GM12891 (cell line): ENCODE data around the gene CDC20B. TPM values are rescaled to one million over a fixed set of nuclear protein-coding genes. Genes with fewer than 3 reads are reported as not detected.

Experiments used
- DNase-seq: peaks from one replicate; pipeline ENCODE4 v3.0.0; 2011; ENCODE audit warnings: low spot score; ENCODE audit not compliant: insufficient read length
- FAIRE-seq: peaks from 2 replicates; lab custom pipeline; 2011; peaks lifted over from hg19 to GRCh38; lab: Jason Lieb, UNC
- PAX5 ChIP-seq: IDR thresholded peaks from 2 replicates; pipeline ENCODE4 v1.6.1; 2011; ENCODE audit warnings: low read length, moderate library complexity, mild to moderate bottlenecking; ENCODE audit not compliant: insufficient read depth, severe bottlenecking
- POLR2A ChIP-seq: IDR thresholded peaks from 2 replicates; pipeline ENCODE4 v1.6.1; 2011; ENCODE audit warnings: low read depth, low read length, control low read depth
- POLR2AphosphoS5 ChIP-seq: IDR thresholded peaks from 2 replicates; pipeline ENCODE4 v1.6.1; 2011; ENCODE audit warnings: low read depth, low read length, control low read depth
- POU2F2 ChIP-seq: IDR thresholded peaks from 2 replicates; pipeline ENCODE4 v1.6.1; 2011; ENCODE audit warnings: low read depth, mild to moderate bottlenecking, control low read depth, low read length, moderate library complexity
- SPI1 ChIP-seq: IDR thresholded peaks from 2 replicates; pipeline ENCODE4 v1.6.1; 2011; ENCODE audit warnings: low read depth, low read length, control low read depth
- TAF1 ChIP-seq: IDR thresholded peaks from 2 replicates; pipeline ENCODE4 v1.6.1; 2011; ENCODE audit warnings: low read depth, low read length, control low read depth
- polyA plus RNA-seq: library from polyadenylated mRNA; unstranded; fragments of >200 nt; gene quantifications from one replicate; pipeline ENCODE4 v1.2.1, GENCODE V29; 2012; ENCODE audit warnings: low read depth, missing spikeins, inconsistent platforms; ENCODE audit not compliant: missing spikeins

CDC20B gene, protein sequence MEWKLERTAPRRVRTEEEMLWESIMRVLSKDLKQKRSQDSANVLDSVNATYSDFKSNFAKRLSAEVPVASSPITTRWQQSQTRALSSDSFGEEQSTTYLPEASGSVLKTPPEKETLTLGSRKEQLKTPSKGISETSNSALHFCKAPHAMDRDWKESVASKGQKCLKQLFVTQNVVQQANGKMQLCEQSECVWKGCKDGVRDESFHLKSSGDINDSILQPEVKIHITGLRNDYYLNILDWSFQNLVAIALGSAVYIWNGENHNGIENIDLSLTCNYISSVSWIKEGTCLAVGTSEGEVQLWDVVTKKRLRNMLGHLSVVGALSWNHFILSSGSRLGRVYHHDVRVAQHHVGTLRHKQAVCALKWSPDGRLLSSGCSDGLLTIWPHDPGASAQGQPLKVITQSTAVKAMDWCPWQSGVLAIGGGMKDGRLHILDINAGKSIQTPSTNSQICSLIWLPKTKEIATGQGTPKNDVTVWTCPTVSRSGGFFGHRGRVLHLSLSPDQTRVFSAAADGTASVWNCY
- polyA plus RNA-seq, result not detected

DNA sequence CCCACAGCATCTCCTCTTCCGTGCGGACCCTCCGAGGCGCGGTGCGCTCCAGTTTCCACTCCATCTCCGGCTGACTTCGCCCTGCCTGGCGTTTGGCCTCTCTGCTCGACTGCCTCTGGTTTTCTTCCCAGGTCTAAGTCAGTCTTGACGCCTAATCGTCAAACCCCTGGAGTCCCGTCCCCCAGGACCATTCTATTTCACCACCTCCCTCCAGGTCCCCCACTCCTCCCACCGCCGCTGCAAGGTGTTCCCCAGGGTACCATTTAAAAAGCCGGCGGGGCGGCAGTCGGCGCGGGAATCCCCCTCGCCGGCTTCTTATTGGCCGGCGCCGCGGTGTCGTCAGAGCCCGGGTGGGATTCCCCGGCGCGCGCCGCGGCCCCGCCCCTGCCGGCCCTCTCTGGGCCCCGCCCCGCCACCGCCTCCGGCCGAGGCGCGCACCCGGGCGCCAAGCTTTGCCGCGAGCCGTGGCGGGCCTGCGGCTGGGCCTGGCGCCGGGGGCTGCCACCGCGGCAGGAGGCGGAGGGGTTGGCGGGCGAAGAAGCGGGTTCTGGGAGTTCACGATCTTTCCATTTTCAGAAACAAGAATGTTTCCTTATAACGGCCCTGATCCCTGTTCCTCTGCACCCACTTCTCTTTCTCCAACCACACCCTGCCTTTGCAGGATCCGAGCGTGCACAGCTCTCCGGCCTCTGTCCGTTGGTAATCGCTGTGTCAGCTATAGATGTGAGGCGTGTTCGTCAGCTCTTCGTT lies at the start of gene CDC20B:
Gene CDC20B (minus strand): TSS at position 241 of the 750 bp plus-strand sequence. CDS start 177 bp downstream, at position 64.
- DNase-seq (peak; percentile 81), FAIRE-seq (no peak)
- no peak for TF ChIP-seq PAX5
- no peak for TF ChIP-seq POLR2A

DNA sequence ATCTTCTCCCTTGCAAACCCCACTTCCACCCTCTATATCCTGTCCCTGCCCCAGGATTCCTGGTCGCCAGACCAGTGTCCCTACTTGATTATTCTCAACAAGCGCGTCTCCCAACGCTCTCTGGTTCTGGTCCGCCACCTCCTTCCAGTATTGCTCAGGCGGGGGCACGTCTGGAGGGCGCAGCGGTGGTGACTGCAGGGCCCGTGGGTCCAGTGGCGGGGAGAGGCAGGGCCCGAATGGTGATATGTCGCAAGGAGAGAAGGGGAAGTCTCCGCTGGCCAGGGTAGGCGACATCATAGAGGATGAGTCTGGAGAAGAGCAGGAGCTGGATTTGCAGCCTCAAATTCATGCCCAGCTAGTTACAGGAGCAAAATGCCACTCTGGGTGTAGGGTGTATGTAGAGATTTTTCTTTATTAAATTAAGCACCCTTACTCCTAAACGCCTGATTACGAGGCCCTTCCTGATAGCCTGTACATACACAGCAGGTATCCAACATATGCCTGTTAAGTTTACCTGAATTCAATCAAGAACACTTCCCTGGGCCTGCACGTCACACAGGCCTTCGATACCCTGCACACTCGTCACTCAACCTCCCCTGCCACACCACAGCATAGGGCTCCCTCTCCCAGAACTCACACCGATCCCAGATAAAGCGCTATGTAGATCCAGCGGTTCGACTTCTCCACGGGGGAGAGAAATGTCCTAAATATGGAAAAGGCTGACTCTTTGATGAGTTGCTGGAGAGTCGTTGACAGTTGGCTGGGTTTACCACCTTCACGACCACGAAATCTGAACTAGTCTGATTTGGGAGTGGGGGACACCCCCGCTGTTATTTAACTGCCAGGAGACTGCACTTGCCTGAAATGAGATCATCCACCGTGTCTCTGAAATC lies 49.4 kb upstream of the CDC20B start:
- TF ChIP-seq POU2F2 (no peak), POLR2A (no peak), SPI1 (no peak), PAX5 (no peak), POLR2AphosphoS5 (no peak), TAF1 (no peak)
- FAIRE-seq, result no peak
- no peak for DNase-seq

DNA sequence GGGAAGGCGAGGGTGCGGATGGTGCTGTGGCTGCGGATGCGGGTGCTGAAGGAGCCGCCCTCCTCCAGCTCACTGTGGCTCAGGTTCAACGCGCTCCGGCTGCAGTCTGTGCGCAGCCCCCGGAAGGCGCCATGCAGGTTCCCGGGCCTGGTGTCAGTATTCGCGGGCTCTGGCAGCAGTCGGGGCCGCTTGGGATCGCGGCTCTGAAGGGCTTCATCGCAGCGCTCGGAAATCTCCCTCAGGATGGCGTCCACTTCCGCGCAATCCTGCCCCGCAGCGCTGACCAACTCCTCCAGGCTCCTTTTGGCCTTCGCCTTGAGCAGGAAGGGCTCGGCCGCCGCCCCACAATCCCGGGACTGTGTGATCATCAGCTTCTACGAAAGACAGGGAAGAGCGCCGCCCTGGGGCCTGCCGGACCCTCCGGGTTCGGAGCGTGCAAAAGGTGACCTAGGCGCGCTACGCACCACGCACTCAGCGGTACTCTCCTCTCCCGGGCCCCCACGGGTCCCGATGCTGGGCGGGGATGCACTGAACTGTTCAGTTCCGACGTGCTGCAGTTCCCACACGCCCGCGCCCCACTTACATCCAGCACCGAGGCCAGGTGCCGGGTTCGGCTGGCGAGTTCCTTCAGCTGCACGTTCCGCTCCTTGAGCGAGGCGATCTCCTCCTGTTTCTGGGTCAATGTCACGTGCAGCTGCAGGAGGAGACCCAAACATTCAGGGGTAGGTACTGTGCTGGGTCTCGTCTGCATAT lies 47.6 kb upstream of the CDC20B start:
- TF ChIP-seq POU2F2, result no peak
- TF ChIP-seq POLR2AphosphoS5, result no peak
- TF ChIP-seq SPI1, result no peak
- no peak for TF ChIP-seq TAF1
- TF ChIP-seq POLR2A, result no peak
- TF ChIP-seq PAX5, result no peak
- DNase-seq (no peak), FAIRE-seq (no peak)

DNA sequence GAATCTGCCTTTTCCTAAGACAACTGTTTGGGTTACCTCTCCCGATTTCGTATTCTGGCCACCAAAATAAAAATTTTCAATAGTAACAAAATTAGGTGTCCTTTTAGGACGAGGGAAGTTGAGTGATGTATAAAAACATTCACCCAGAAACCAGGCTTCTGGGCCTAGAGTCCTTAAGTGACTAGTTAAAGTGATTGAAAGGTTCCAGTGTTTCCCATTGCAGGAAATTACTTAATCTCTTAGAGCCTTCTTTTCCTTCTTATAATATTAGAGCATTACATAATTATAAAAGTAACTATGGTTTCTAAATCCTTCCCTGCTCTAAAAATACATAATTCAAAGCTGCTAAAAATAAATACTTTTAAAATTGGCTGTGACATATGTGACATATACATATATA lies 46.8 kb upstream of the CDC20B start:
- DNase-seq (no peak), FAIRE-seq (no peak)
- TF ChIP-seq TAF1 (no peak), SPI1 (no peak), PAX5 (no peak), POLR2AphosphoS5 (no peak), POU2F2 (no peak), POLR2A (no peak)

DNA sequence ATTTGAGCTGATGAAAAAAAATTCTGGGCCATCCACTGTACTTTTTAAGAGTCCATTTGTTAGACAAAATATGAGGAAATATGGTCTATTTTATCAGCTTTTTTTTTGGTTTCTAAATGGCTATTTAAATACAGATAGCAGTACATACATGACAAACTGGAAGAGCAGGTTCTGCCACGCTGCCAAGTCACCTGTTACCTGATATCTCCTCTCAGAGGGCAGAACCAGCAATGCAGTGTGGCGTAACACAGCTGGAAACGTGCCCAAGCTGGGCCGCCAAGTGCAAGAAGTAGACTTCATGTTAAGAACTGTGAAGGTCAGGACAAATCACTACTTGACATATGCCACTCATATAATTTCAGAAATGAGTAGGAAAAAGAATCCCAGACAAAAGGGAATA lies 46.0 kb upstream of the CDC20B start:
- no peak for TF ChIP-seq PAX5
- TF ChIP-seq TAF1, result no peak
- TF ChIP-seq POLR2AphosphoS5, result no peak
- TF ChIP-seq POLR2A, result no peak
- no peak for TF ChIP-seq POU2F2
- TF ChIP-seq SPI1, result no peak
- no peak for FAIRE-seq
- no peak for DNase-seq

DNA sequence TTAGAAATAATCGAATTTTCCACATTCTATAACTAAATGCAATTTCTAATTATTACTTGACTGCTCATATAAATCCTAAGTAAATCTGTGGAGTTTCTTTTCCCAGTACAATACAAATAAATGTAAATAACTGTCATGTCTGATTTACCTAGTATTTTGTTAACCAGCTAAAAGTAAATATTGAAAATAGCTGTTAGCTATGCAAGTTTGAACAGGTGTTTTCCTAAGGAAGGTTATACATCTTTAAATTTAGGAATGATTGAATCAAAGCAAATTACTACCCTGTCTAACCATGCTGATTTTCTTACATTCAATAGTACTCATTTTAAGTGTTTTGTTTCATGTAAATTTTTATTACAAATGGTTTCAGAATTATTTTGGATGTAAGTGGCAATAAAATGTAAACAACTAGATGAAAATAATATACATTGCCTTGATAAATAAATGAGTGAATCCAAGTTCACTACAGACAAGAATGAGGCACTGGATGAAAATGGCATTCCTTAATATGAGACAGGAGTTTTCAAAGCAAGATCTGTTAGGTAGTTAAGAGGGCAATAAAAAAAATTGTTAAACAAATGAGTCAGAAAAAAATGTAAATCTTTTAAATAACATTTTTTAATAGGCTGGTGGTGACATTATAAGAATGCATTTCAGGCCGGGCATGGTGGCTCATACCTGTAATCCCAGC lies 38.4 kb upstream of the CDC20B start:
- FAIRE-seq, result no peak
- DNase-seq, result no peak
- TF ChIP-seq POLR2AphosphoS5 (no peak), POLR2A (no peak), TAF1 (no peak), PAX5 (no peak), POU2F2 (no peak), SPI1 (no peak)

DNA sequence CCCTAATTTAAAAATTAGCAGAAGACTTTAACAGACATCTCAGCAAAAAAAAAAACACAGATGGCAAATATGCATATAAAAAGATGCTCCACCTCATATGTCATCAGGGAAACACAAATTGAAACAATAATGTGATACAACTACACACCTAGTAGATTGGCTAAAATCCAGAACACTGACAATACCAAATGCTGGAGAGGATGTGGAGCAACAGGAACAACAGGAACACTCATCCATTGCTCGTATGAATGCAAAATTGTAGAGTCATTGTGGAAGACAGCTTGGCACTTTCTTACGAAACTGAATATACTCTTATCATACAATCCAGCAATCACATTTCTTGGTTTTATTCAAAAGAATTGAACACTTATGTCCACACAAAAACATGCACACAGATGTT lies 32.0 kb upstream of the CDC20B start:
- no peak for DNase-seq
- TF ChIP-seq POLR2AphosphoS5 (no peak), PAX5 (no peak), TAF1 (no peak), SPI1 (no peak), POU2F2 (no peak)
- no peak for FAIRE-seq

DNA sequence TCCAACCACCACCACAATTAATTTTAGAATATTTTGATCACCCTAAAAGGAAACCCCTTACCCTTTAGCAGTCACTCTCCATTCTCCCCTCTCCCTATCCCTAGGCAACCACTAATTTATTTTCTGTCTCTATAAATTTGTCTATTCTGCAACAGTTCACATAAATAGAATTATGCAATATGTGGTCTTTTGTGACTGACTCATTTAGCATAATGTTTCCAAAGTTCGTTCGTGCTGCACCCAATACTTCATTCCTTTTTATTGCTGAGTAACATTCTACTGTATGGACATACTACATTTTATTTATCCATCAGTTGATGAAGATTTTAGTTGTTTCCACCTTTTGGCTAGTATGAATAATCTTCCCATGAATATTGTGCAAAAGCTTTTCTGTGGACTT lies 18.2 kb upstream of the CDC20B start:
- DNase-seq, result no peak
- FAIRE-seq, result no peak
- TF ChIP-seq SPI1 (no peak), TAF1 (no peak), POLR2AphosphoS5 (no peak), POLR2A (no peak), POU2F2 (no peak), PAX5 (no peak)
